RKO (cell line): ENCODE results near the gene NTS.

Experiments used
- DNase-seq: peaks from one replicate; pipeline ENCODE4 v3.0.0-alpha.2; 2016; ENCODE audit warnings: low spot score

Gene NTS

DNA sequence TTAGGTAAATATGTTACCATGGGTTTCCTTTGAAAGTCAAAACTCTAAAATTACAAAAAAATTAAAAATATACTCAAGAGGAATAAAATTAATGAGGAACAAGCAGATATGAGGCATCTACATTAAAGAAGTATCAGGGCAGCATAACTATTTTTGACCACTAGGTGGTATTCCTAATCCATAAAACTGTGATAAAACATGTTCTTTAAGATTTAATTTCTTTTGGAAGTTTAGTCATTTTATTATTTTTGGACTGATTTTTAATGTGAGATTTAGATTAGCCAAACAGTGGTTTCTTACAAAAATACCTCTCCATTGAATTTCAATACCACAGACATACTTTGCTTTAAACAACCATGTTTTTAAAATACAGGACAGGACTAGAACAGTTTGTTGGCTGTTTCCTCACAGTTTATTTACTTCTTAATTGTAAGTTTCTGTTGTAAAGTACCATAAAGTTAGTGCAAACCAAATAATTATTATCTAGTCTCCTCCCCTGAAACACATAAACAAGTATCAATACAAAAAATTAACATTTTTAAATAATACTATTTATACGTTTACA lies 49.8 kb downstream of the NTS start:
- DNase-seq: peak; percentile 46

DNA sequence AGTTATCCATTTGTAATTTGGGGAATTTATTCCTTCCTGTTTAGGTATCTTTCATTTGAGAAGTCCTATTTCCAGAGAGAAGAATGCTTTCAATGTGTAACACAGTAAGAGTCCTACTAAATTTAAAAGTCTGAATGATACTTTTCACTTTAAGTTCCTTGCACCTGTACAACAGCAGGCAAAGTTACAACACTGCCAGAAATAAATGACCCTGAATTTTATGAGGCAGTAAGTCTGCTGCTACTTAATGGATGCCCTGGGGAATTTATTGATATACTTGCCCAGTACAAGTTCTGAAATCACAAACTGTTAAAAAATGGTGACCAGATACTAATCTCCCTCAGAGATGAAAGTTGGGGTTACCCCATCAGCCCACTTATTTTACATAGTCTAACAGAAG lies 53.1 kb downstream of the NTS start:
- no peak for DNase-seq
